HG03571 (cell line): Measurements from ENCODE around the gene DAB2IP.

Experiments
- ATAC-seq: cut with Tn5 transposase; IDR thresholded peaks from one replicate; pipeline ENCODE4 v1.9.1; 2021; ENCODE audit not compliant: unreplicated experiment

The DAB2IP gene

DNA sequence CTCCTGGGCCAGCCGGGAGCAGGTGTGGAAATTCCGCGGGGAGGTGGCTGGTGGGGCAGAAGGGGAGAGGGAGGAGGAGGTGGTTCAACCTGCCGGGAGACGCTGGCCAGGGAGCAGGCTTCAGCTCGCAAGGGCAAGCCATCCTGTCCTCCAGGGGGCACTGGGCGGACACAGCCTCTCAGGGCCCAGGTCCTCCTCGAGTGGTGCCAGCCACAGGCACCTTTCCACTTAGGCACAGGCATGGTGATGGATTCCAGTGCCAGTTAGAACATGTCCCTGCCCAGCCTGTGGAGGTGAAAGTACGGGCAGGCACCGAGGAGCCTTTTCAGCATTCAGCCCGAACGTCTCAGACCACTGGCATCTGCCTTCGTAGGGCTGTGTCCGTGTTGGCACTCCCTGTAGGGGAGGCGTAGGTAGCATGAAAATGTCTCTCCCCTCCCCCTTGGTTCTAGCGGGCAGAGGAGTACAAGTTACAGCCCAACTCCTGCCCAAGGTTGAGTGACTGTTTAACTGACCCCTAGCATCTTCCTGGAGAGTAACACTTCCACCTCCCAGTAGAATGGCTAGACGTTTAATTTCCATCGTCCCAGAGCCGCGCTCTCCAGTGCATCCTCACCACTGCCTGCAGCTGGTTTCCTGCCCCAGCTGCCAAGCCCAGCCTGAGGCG is 48.9 kb downstream of the DAB2IP start:
- no peak for ATAC-seq

DNA sequence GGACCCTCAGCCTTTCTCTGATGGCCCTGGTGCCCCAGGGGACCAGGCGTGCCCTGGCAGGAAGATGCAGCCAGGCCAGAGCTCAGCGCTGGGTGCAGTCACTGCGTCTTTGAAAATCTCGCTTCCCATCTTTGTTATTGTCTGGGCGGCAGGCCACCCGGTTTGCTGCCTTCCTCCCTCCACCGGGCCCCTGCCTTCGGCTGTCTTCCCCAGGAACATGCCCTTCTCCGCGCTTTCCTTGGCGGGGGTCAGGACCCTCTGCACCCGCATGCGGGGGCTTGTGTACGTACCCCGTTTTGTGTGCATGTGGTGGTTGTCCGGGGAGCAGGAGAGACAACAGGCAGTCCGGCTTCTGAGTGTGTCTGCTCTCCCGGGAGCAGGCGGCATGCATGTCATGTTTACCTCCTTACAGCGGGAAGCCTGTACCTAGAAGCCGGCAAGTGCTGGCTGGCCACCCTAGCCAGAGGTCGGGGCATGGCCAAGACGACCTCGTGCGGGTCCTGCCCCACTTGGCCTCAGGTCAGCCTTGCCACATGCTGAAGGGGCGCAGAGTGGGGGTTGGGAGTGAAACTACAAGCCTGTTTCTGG is 49.5 kb downstream of the DAB2IP start:
- no peak for ATAC-seq

DNA sequence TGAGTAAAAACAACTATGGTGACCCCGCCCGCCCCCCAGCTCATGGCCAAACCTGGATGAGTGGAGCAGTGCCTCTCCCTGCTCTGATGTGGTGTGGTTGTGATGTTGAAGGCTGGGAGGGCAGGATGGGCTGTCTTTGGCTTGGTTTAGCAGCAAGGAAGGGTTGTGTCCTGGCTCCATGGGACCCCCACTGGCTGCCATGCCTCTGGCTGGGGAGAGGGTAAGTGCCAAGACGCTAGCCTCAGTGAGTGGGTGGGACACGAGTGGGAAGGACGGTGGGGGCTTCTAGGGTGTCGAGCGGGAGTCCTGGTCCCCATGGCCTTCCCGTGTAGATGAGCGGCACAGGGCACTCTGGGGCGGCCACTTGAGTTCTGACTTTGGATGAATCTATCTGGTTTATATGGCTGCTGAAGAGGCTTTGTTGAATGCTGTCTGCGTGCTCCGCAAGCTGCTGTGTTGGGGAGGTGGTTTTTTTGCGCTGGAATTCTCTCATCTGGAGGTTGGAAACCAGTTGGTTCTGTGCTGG is 50.4 kb downstream of the DAB2IP start:
- no peak for ATAC-seq

DNA sequence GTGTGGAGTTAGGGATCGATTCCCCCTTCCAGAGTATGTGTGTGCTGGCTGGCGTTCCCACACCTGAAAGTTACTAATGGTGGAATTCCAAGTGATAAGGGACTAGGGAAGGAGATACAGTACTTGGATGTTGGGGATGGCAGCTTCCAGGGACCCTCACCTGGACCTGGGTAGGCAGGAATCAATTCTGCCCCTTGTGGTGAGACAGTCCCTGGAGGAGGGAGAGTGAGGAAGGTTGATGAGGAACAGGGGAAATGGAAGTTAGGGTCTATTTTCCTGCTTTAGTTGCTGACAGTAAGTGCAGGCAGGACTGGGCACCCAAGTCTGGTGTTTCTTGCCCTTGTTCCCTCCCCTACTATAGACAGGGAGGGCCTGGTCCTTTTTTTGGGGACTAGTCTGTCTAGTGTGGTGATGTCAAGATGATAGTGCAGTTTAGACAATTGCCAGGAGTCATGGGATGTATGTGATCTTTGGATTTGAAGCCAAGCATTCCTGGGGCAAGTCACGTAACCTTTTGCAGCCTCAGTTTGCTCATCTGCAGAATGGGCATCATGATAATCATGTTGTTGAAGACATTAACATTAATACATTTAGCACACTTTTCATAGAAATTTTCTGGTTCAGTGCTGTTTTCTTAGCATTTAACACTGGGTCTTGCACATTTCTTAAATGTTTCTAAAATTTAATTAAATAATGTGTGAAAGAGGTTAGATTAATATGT is 51.7 kb downstream of the DAB2IP start:
- no peak for ATAC-seq

DNA sequence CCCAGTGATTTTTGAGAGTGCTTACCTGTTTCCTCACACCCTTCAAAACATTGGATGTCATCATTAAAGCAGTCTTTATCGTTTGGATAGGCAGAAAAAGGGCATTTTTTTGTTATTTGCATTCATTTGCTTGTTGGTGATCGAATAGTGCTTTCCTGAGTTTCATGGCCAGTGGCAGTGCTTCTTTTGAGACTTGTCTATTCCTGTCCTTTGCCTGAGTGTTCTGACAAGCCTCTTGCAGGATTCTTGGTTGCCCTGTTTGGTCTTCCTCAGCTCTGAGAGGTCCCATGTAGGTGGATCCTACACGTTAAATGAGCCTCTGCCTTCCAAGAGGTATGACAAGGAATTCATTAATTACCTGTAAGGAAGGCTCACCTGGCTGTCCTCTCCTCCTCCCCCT is 52.8 kb downstream of the DAB2IP start:
- no peak for ATAC-seq

DNA sequence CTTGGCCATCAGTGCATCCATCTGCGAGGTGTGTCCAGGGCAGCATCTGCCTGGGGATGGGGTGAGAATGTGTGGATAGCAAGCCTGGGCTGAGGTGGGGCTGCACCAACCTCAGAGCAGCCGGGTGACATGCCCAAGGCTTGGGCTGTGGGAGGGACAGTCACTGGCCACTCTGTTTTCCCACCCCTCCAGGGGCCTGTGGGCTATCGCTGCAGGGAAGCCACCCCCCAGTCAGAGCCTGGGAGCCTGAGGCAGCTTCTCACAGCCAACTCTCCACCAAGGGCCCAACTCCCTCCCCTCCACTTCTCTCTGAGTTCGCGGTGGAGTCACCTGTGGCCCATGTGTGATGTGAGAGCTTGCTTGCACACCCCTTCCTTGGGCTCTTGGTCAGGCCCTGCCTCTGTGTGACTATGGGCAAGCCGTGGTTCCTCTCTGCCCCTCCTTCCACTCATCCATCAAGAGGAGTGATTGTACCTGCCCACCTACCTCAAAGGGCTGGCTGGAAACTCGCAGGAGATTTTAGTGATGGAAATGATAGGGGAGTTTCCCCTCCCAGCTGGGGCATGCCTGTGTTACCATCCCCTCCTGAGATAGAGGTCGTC is 54.8 kb downstream of the DAB2IP start:
- ATAC-seq: no peak

GRCh38 chr9:121707477-121708424 is 56.3 kb downstream of the DAB2IP start:
- ATAC-seq: peak; percentile 94

DNA sequence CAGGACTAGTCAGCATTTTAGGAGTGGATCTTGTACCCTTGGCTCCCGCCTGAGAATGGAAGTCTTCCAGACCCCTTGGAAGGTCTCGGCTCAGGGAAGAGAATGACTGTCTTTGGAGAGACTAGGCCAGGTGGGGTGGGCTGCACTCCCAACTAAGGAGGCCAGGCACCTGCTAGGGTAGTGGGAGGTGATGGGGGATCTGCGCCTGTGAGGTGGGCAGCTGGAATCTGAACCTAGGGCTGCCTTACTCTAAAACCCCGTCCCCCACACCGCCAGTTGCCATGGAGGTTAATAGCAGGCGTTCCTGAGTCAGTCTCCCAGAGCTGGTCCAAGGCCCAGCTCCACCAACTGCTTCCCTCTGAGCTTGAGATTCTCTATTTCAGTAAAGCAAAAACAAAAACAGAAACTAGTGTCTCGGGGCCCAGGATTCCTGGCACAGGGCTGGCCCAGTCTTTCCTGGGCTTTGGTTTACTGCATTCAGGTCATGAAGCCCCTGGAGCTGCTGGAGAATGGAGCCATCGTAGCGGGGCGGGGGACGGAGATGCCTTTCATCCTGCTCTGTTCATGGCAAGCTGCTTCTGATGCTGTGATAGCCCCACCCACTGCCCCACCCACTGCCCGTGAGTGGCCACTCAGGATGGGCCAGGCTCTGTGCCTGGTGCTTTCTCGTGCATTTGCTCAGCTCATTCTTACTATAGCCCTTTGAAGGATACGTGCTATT is 57.5 kb downstream of the DAB2IP start:
- ATAC-seq: no peak

- no peak for ATAC-seq
Measured at GRCh38 chr9:121709798-121710197, 58.4 kb downstream of the DAB2IP start.

DNA sequence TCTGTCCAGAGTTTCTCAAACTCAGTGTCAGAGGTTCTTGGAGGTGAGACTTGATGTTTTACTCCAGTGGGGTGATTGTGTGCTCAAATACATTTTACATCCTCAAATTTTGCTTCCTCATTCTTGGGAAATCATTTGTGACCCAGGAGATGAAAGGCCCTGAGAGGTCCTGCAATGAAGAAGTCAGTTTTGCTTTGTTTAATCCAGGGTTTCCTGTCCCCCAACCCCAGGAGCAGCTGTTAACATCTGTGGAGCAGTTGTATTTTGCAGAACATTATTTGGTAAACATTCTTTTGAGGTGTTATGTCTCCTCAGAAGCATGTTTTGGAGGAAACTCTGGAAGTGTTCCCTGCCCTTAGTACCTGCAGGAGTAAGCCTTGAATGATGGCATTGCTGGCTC is 59.8 kb downstream of the DAB2IP start:
- ATAC-seq: no peak

DNA sequence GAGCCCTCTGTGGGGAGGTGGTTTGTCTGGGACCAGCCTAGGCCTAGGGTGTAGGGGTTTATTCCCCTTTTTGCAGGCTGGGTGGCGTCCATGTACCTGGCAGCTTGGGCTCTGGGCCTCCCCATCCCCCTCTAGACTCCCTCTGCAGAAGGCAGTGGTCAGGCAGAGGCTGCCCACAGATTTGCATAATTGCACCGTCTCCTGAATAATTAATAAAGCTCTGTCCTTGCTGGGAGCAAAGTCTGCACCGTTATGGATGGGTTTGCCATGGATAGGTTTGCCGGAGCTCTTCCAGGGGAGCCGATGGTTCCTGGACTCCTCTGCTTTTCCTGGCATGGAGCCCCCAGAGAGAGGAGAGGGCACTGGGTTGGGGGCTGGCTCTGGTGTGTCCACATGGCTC is 60.4 kb downstream of the DAB2IP start:
- no peak for ATAC-seq

- no peak for ATAC-seq
Measured at GRCh38 chr9:121713400-121714070, 62.1 kb downstream of the DAB2IP start.

GRCh38 chr9:121714075-121714705 is 62.8 kb downstream of the DAB2IP start:
- ATAC-seq: no peak

GRCh38 chr9:121714873-121715272 is 63.4 kb downstream of the DAB2IP start:
- ATAC-seq: no peak

DNA sequence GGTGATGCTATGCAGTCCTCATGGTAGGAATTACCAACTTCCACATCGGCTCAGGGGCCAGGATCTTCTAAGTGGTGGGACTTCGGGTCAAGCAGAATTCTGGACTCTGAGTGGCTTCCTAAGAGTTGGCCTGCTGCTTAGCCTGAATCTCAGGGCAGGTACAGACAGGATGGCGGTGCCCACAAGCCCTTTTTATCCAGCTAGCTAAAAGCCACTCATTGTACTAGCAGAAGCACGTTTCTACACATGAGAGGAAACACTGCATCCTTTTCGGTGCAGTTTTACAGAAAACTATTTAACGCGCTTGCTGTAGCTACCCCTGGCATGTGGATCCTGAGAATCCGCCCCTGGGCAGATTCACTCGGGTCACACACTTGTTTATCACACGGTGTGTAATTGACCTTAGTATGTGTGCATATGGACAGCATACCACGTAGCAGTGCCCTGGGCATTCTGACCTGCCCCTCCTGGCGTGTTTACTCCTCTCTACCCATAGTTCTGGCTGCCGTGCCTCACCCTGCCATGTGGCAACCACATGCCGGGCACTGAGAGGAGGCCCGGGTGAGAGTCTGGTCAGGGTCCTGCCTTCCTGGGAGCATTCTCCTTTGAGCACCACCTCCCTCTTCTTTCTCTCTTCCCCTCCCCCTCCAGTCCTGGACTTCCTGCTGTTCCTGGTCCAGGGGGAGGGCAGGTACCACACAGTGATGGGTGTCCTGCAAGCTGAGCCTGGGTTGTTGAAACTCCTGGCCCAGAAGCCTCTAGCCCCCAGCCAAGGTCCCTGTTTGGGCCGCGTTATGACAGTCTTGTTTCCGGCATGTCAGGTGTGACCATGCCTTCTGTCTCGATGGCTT is 65.9 kb downstream of the DAB2IP start:
- ATAC-seq: no peak

DNA sequence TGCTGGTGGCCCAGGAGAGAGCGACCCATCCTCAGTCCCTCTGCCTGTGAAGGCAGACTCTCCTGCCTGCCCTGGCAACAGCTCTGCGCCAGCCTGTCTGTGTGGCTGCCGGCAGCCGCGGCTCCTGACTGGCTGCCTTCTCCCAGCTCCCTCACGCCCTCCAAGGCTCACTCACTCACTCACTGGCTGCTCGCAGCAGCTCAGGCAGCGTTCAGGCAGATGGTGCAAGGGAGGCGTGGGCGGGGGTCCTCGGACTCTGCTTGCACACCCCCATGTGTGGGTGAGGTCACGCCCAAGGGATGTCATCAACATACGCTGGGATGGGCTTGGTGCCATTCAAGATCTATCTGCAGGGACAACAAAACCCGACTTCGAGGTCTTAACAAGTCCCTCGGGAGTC is 66.7 kb downstream of the DAB2IP start:
- ATAC-seq: no peak

- ATAC-seq: no peak
Measured at GRCh38 chr9:121718501-121718900, 67.1 kb downstream of the DAB2IP start.
